Measurements from ENCODE around the gene RAB11FIP3.
"Not testable (repeated sequence)": the region's sequence is repeated elsewhere in the genome, so short reads cannot be mapped to it uniquely, and the experiment has no call there.

Gene RAB11FIP3

DNA sequence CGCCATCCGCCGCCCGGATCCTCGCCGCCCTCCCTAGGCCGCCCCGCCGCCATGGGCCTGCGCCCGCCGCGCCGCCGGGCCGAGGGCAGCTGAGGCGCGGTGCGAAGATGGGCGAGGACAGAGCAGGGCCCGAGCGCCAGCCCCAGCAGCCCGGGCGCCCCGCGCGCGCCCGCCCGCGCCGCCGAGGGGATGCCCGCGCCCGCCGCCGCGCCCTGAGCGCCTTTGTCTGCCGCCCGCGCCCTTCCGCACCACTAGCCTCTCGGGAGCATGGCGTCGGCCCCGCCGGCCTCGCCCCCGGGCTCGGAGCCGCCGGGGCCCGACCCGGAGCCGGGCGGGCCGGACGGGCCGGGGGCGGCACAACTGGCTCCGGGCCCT, 278 bp downstream of the RAB11FIP3 start:
- DNase-seq = peak; percentile 21

DNA sequence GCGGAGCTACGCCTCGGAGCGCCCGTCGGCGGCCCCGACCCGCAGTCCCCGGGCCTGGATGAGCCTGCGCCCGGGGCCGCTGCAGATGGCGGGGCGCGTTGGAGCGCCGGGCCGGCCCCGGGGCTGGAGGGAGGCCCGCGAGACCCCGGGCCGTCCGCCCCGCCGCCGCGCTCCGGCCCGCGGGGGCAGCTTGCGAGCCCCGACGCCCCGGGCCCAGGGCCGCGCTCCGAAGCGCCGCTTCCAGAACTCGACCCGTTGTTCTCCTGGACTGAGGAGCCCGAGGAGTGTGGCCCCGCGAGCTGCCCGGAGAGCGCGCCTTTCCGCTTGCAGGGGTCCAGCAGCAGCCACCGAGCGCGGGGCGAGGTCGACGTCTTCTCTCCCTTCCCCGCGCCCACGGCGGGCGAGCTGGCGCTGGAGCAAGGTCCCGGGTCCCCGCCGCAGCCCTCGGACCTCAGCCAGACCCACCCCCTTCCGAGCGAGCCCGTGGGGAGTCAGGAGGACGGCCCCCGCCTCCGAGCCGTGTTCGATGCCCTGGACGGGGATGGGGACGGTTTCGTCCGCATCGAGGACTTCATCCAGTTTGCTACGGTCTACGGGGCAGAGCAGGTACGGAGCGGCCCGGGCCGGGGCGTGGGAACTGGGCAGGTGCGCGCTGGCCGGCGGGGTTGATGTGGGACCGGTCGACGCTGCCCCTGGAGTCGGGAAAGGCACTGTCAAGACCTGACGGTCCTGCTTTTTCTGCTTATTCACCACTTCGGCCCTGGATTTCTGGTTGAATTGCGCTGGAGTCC, 861 bp downstream of the RAB11FIP3 start:
- no peak for DNase-seq

DNA sequence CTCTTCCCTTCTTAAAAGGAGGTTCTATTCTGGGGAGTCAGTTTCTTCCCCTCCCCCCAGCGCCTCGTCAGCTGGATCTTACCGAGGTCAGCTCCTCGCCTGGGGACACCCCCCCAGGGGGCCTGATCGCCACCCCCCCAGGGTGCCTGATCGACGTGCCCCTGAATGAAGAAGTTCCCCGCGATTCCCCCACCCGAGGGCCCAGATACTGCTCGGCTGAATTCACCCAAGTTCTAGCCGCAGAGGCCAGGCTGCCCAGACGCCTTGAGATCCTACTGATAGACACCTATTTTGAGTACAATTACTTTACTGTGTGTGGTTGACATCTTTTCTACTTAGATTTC, 1.4 kb downstream of the RAB11FIP3 start:
- DNase-seq = no peak

DNA sequence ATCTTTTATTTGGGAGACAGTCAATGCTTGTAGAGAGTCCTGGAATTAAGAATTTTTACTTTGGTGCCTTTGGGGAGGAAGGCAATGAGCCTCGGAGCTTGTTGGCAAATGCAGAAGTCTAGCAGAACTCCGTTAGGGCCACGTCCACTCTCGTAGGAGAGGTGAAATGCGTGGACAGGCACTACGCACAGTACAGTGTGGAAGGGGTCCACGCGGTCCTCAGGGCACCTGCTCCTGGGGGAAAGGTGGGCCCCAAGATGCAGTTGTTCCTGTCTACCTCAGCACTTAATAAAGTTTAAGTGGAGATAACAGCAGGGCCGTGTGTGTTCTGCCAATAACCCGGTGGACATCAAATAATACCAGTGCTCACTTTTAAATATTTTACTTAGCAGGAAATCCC, 1.8 kb downstream of the RAB11FIP3 start:
- no peak for DNase-seq

DNA sequence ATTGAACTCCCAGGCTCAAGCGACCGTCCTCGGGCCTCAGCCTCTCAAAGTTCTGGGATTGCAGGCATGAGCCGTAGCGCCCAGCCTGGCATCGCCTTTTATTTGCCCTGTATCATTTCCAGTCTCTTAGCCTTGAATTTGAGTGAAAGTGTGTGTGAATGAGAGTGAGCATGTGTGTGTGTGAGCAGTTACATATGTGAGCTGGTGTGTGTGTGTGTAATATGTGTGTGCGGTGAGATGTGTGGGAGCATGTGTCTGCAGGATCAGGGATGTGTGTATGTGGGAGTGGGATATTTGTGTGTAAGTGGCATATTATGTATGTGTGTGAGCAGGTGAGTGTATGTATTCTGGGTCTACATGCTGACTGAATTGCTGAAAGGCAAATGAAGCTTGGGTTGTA, 5.5 kb downstream of the RAB11FIP3 start:
- DNase-seq = no peak

DNA sequence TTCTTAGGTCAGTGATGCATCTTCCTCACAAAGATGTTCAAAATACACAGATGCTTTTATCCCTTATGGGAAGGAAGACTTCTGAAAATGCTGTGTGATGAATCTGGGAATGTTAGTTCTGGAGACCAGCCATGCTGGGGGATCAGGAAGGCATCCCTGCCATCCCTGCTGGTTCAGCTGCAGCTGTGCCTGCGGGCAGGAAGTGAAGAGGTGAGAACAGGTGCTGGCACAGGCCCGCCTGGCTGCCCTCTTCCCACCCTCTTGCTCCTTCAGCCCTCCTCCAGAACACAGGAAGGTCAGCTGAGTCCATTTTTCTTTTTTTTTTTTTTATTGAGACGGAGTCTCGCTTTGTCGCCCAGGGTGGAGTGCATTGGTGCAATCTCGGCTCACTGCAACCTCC, 15.2 kb downstream of the RAB11FIP3 start:
- no peak for DNase-seq

DNA sequence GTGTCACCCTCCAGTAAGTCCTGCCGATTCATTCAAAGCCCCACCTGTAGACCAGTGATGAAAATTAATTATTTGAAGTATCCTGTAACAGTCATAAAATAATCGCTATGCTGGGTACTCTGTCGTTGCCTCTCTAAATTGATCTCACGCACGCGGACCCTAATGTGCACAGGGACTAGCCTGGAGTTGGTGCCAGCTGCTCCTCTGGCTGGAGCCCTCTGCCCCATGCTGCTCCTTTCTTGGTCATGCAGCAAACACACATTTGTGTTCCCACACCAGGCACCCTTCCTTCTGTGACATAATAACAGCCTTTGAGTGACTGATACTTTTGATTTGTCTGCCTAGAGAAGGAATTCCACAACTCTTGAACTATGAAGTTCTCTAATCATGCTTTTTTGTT, 16.0 kb downstream of the RAB11FIP3 start:
- no peak for DNase-seq

DNA sequence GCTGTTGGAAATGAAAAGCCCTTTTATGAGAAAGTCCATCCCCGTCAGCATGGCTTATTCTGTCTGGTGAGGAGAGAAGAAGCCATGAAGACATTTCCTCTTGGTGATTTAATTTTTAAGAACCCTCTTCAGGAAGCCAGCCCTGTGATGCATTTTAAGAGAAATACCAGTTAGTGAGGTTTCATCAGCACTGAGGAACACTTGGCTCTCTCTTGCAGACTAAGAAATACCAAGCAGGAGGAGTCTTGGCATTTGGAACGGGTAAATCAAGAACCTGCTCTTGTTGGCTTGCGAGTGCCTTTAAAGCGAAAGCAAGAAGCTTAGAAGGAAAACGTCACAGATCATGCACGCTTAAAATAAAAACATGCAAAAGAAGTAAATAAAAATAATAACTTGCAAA, 17.5 kb downstream of the RAB11FIP3 start:
- no peak for DNase-seq

DNA sequence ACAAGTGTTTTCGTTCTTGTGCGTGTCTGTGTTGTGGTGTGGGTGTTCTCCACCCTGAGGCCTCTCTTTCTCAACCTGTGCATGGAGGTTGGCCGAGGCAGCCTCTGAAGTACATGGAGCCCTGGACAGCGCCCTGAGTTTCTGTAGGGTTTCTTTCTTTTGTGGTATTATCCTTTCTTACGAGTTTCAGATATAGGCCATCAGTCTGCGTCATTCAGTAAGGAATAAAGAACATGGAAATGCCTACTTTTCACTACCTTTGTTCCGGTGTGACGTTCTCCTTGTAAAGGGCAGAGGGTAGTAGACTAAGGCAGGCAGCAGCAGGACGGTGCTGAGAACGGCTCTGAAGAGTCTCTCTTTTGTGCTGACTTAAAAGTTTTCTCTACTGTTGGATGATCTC, 18.6 kb downstream of the RAB11FIP3 start:
- DNase-seq = no peak

DNA sequence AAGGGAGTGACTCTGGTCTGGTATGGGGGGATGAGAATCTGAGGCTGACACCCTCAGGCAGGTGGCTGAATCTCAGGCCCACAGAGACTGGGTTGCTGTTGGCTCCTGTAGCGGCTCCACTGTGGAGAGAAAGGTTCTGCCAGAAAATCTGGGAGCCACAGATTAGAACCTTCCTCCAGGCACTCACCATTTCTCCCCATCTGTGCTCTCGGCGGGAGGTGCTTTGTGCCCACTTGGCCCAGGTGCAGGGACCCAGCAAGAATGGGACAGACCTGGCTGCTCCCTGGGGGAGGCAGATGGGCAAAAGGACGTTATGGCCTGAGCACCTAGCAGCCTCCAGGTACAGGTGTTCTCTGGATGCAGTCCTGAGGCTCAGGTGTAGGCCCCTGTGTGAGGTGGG, 20.1 kb downstream of the RAB11FIP3 start:
- no peak for DNase-seq

DNA sequence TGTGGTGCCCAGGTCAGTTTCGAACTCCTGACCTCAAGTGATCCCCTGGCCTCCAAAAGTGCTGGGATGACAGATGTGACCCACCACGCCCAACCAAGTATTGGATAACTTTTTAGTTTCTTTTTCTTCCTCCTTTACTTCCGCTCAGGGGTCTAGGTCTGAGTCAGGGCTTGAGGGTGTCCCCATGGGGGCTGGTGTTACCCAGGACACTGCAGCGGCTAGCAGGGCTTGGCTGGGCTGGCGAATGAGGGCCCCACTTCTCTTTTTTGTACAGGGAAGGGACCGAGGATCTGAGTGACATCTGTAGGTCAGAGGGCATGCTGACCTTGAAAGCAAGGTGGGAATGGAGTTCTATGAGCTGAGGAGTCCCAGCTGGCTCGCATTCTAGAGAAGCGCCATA, 24.9 kb downstream of the RAB11FIP3 start:
- DNase-seq = no peak

DNA sequence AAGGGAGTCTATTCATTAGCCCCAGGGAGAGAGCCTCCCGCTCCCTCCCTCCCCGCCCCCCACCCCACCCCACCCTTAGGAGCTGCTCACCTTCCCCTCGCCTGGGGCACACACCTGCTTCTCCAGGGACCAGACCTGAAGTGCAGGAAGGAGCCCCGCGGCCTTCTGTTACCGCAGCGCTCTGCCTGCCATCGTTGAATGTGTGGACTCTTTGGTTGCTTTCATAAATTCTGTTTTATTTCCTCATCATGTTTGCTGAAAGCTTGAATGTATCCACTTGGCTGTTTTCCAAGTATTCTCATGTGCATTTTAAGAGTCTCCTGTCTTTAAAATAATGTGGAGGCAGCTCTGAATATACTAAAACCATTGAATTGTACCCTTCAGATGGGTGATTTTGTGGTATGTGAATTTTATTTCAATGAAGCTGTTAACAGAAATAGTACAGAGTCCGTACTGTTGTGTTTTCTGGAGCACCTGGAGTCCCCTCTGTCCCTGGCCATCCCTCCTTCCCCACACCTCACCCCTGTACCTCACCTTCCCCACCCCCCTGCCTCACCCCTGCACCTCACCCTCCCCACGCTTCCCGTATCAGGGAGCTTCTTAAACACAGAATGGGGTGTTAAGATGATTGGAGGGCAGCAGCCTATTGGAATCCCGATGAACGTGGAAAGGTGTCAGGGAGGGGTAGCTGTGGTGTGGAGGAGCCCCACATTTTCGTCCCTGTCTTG, 25.5 kb downstream of the RAB11FIP3 start:
- no peak for DNase-seq

DNA sequence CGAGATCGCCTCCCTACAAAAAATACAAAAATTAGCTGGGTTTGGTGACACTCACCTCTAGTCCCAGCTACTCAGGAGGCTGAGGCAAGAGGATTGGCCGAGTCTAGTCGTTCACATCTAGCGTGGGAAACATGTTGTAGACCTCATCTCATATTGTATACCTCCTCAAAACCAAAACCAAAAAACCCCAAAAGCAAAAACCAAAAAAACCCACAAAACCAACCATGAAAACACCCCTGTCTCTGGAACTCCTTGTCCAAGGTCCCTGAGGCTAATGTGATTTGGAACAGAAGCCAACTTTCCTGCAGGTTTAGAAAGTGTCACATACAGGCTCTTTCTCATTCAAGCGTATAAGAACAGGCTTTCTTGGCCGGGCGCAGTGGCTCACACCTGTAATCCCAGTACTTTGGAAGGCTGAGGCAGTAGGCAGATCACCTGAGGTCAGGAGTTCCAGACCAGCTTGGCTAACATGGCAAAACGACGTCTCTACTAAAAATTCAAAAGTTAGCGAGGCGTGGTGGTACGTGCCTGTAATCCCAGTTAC, 29.0 kb downstream of the RAB11FIP3 start:
- no peak for DNase-seq

DNA sequence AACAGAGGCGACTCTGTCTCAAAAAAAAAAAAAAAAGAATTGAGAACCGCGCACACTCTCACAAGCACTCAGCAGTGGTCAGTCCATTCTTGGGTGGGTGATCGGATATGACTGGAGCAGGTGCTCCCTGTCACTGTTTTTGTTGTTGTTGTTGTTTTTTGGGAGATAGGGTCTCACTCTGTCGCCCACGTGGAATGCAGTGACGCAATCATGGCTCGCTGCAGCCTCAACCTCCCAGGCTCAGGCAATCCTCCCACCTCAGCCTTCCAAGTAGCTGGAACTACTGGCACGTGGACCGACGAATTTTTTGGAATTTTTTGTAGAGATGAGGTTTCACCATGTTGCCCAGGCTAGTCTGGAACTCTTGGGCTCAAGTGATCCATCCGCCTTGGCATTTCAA, 30.0 kb downstream of the RAB11FIP3 start:
- DNase-seq = no peak

DNA sequence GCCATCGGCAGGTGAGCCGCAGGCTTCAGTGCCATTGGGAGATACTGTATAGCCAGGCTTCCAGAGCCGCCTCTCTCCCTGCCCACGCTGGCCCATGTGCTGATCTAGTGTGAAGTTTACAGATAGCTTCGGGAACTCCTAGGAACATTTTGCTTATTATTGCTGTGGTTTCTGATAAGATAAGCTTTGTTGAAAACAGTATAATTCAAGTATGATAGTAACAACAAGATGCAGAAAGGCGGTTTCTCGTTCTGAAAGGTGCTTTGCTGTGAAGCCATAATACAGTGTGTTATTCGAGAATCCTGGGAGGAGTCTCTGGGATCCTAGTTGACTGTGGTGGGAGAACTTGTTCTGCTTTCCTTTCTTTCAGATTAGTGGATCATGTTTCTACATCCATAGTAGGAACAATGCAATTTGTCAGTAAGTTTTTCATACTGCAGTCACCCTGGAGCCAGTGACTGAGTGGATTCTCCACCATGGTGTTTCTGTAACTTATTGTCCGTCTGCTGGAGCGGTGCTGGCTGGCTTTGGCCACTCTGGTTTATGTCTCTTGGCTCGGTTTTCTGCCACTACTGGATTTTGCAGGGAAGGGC, 31.5 kb downstream of the RAB11FIP3 start:
- DNase-seq = no peak

DNA sequence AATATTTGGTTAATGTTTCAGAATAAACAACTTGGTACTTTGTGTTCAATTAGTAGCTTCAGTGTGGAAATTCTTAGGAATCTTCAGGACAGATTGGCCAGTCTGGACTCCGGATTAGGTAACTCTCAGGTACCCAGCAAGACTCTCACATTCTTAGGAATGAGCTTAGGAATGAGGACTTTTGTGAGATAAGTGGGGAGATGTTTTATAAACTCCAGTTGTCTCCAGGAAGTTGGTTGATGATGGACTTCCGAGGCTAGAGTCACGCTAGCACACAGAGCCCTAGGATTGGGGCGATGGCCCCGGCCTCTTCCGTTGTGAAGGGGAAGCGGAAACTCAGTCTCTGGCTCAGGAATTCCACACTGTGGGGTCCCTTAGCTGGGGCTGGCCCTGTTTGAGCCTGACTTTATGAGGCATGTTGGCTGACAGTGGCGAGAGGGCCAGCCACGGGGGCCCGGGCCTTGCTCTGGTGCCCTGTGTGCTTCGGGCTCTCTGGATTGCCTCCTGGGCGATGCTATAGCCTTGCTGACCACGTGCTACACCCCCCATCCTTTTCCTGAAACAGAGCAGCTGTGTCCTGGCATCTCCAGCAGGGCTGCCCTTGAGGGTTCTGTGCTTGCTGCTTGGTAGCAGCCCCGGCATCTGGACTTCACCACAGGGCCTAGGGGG, 32.4 kb downstream of the RAB11FIP3 start:
- DNase-seq = no peak

DNA sequence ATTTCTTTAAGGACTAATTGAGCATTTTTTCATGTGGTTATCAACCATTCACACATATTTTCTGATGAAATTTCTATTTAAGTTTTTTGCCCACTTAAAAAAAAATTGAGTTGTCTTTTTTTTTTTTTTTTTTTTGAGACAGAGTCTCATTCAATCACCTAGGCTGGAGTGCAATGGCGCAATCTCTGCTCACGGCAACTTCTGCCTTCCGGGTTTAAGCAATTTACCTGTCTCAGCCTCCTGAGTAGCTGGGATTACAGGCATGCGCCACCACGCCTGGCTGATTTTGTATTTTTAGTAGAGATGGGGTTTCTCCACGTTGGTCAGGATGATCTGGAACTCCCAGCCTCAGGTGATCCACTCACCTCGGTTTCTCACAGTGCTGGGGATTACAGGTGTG, 34.3 kb downstream of the RAB11FIP3 start:
- no peak for DNase-seq

DNA sequence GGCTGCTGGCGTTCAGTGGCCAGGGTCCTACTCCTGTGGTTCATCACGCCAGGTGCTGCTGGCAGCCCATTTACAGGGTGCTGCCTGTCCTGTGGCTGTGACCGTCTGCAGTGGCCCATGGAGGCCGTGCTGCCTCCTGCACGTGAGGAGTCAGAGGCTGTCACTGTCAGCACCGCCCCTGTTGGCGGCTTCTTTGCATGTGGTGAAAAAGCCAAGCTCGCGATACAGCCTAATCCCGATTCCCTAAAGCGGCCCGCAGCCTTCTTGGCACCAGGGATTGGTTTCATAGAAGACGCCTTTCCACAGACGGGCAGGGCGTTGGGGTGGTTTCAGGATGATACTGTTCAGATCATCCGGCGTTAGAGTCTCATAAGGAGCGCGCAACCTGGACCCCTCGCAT, 35.3 kb downstream of the RAB11FIP3 start:
- no peak for DNase-seq

DNA sequence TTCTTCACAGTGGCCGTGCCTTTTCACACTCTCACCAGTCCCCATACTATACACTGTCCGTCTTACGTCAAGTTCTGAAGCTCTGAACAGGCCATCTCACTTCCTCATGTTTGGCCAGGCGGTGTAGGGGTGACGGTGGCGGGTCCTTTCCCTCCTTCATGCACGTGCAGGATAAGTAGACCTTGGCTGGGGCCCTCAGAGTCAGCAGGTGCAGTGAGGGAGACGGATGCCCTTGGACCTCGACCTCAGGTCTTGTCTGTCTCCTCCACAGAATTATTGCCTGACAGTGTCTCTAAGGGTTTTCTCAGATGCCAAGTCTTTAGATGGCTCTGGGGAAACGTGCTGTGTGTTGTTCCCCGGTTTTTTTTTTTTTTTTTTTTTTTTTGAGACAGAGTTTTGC, 37.6 kb downstream of the RAB11FIP3 start:
- no peak for DNase-seq

DNA sequence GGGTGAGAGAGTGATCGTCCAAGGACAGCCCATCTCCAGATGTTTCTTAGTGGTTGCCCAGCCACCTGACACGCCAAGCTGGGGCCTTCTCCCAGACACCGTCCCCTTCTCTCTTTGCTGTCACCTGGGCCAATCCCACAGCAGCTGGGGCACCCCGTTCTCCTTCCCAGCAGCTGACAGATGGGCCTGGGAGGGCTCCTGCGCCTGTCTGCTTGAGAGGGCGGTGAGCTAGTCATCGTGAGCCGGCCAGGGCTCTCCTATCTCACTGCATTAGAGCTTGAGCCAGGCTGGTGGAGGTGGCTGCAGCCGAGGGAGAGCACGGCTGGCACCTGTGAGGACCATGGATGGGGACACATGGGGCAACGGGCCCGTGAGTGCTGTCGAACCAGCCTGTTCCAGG, 41.2 kb downstream of the RAB11FIP3 start:
- no peak for DNase-seq

DNA sequence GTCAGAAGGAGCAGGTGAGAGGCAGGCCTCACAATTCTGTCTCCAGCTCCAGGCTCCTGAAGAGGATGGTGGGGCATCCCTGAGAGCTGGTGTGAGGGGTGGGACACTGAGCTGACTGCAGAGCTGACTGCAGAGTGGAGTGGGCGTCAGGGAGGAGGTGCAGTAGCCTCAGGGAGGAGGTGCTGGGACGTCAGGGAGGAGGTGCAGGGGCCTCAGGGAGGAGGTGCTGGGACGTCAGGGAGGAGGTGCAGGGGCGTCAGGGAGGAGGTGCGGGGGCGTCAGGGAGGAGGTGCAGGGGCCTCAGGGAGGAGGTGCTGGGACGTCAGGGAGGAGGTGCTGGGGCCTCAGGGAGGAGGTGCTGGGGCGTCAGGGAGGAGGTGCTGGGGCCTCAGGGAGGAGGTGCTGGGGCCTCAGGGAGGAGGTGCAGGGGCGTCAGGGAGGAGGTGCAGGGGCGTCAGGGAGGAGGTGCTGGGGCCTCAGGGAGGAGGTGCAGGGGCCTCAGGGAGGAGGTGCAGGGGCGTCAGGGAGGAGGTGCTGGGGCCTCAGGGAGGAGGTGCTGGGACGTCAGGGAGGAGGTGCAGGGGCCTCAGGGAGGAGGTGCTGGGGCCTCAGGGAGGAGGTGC, 41.9 kb downstream of the RAB11FIP3 start:
- DNase-seq = not testable (repeated sequence)

DNA sequence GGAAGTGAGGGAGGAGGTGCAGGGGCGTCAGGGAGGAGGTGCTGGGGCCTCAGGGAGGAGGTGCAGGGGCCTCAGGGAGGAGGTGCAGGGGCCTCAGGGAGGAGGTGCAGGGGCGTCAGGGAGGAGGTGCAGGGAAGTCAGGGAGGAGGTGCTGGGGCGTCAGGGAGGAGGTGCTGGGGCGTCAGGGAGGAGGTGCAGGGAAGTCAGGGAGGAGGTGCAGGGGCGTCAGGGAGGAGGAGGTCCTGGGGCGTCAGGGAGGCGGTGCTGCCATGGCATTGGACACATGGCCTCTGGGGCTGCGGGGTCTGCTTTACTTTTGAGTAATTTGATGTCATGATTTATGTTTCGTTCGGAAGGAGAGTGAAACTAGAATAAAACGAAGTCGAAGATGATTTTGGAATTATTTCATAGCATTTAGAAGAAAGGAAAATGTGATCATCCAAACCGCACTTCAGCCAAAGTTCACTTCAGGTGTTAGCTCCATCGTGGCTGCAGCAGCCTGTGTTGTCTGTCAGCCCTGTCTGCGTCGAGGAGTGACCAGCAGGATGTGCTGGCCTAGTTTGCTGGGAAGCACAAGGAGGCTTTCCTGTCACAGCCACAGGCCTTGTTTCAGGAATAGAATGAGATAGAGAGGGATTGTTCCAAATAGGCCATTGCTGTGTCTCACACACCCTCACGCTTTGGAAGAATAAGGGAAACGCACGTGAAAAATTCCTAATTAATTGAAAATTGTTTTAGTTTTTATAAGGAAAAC, 42.8 kb downstream of the RAB11FIP3 start:
- no peak for DNase-seq
